ENCODE measurements around the gene NUBP1.
"Not testable (repeated sequence)": the region's sequence is repeated elsewhere in the genome, so short reads cannot be mapped to it uniquely, and the experiment has no call there.

NUBP1 gene

DNA sequence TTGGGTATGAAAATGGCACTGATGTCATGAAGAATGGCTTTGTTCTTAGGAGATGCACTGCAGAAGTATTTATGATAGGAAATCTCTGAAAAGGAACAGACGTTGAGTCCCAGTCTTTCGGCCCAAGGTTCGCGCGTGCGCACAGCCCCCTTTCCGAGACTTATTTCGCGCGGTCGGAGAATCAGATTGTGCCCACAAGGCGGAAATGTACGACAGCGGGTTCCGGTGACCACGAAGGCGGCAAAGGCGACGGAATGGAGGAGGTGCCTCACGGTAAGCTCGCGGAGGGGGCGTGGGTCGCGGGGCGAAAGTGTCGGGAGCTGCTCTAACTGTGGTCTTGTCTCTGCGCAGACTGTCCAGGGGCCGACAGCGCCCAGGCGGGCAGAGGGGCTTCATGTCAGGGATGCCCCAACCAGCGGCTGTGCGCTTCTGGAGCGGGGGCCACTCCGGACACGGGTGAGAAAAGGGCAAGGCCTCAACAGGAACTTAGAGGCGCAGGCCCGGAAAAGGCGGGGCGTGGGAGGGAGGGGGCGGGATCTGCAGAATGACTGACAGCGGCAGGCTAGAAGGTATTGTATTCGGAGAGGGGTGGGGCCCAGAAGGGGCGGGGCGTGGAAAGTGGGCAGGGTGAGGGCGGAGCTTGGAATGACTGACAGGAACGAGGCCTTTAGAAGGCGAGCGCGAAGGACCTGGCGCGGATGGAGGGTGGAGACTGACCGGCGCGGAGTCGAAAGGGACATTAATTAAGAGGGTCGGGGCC is at the start of gene NUBP1:
NUBP1 (plus strand) TSS at position 233 of the 760 bp plus-strand sequence; CDS start at position 255, 22 bp downstream.
- DNase-seq, result peak; percentile 99

DNA sequence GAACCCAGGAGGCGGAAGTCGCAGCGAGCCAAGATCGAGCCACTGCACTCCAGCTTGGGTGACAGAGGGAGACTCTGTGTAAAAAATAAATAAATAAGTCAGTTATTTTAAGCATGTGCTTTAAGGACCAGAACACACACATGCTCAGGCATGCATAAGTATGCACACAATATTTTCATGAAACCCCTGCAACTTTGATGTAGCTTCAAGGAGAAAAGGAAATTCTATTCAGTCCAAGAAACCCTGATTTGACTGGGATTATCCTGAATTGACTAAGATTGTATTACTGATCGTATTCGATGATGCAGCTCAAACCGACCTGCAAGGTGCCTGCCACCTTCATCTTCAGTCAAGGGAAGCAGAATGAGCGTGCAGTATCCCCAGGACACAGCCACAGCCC is 49.8 kb upstream of the NUBP1 start:
- DNase-seq, result no peak

DNA sequence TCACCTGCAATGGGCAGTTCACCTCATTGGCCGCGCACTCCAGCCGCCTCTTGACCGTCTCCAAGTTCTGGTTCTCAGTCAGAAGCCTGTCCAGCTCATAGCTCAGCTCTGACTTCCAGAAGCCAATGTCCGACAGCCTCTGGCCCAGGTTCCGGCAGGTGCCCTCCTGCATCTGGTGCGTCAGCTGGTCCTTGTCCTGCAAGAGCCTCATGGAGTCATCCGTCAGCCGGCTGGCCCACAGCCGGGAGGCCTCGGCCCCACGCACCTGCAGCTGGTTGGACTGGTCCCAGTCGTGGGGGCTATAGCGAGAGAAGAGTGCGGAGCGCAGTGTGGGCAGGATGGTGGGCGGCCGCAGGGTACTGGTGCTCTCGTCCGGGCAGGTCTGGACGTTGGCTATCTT is 49.3 kb upstream of the NUBP1 start:
- DNase-seq, result no peak

DNA sequence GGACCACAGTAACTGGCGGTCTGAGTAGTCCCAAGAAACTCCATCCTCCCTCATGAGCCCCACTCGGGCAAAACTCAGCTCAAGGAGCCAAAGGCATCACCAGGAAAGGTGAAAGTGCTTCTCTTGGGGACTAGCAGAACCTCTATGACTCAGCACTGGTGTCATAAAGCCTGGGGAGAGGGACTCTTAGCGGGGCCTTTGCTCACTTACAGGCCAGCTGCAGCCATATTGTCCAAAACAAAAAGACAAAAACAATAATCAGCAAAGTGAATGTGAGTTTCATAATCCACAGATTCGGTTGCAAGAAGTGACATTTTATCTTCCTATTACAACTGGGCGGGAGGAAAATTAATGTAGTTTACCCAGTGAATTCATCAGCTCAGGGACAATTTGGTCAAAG is 48.8 kb upstream of the NUBP1 start, which contains the start of gene TEKT5:
TEKT5 (minus strand) TSS at position 101 of the 400 bp plus-strand sequence; CDS start at position 44, 57 bp downstream.
- no peak for DNase-seq

DNA sequence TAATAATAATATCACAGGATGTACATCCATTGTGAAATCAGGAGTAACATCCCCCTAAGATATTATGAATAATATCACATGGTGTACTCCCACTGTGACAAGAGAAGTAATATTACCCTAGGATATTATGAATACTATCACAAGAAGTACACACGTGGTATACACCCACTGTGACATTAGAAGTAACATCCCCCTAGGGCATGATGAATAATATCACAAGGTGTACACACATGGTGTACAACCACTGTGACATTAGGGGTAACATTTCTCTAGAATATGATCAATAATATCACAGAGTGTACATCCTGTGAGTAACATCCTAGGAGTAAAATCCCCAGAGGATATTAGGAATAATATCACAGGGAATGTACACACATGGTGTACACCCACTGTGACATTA is 43.9 kb upstream of the NUBP1 start:
- DNase-seq, result no peak

DNA sequence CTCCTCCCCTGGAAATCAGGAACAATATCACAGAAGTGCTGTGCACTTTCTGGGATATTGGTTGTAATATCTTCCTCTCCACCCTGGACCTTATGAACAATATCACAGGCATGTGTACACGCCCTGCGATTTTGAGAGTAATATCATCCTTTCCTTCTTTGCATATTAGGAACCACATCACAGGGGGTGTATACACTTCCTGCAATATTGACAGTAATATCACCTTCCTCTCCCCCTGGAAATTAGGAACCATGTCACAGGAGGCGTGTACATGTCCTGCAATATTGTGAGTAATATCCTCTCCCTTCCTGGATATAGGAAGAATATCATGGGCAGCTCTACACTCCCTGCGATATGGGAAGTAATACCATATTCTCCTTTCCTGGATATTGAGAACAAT is 34.7 kb upstream of the NUBP1 start:
- DNase-seq, result no peak

DNA sequence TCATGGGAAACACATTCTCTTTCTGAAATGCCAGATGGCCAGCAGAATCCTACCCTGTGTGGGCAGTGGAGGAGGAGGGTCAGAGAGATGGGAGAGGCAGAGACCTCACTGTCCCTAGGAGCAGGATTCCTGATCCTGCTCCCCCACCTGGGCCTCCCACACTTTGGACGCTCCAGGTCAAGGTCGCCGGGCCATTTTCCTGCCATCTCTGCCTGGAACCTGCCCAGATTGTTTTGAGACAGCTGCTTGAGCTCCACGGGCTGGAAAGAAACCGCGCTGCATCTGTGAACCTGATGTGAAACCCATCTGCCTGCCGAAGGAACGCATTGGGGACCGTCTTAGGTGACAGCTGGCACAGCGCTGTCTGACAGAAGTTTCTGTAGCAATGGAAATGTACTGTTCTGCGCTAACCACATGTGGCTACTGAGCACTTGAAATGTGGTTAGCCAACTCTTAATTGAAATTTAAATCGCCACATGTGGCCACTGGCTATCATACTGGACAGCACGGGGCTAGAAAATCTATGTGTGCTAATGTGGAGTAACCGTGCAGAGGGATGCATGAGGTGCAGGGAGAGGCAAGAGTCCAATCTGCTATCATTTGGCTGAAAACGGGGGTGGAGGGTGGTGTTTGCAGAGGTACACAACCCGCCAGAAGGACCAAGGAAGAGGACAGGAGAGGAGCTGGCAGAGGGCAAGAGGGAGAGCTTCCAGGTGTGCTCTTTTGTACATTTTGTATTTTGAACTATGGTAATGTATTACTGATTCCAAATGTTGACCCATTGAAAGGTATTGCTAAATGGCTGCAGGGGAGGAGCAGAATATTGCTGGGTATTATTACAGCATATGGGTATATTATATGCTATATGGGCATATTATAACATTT is 15.4 kb upstream of the NUBP1 start:
- no peak for DNase-seq

DNA sequence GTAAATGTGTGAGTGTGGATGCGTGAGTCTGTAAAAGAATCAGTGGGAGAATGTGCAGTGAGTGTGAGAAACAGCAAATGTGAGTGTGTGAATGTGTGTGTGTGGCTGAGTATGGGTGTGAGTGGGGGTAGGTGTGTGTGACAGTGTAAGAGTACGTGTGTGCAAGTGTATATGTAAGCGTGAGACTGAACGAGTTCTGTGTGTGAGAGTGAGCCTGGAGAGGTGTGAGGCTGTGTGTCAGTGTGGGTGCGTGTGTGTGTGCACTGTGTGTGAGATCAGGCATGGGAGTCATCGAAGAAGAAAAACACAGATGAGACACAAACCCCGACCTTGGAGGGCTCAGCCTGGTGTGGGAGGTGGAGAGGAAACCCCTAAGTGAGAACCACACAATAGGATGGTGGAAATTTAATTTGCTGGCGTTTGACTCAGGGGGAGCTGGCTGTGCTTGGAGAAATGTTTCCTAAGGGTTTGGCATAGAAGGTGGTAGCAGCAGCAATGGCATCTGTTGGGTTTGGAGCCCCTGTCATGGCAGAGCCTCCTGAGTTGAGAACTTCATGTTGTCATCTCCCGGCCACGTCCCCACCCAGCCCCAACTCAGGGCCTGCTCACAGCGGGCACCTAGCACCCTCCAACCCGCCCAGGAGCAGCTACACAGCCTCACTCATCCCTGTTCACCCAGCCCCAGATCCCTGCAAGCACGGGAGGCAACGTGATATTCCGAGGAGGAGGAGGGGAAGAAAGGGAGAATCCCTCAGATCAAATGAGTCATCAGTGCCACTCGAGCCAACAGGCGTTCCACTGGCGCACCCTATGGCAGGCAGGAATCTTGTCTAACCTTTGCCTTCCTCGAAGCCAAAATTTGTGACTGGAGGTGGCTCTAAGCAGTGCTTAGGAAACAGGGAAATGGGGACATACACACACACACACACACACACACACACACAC is 14.3 kb upstream of the NUBP1 start:
- no peak for DNase-seq

DNA sequence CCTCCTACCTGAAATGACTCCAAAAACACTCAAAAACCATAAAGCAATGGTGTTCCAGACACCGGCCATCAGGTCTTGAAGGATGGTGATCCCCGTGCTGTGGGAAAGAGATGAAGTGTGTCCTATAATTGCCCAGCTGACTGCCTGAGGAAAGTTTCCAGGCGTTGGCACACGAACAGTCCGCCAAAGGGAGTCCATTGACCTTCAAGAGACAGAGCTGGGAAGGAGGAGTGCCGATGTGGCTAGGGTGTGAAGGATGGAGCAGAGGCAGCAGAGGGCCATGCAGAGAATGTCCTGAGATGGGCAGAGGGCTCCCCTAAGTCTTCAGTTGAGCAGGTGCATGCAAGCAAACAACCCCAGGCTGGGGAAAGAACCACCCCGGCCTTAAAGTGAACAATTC is 11.9 kb upstream of the NUBP1 start:
- DNase-seq, result no peak

DNA sequence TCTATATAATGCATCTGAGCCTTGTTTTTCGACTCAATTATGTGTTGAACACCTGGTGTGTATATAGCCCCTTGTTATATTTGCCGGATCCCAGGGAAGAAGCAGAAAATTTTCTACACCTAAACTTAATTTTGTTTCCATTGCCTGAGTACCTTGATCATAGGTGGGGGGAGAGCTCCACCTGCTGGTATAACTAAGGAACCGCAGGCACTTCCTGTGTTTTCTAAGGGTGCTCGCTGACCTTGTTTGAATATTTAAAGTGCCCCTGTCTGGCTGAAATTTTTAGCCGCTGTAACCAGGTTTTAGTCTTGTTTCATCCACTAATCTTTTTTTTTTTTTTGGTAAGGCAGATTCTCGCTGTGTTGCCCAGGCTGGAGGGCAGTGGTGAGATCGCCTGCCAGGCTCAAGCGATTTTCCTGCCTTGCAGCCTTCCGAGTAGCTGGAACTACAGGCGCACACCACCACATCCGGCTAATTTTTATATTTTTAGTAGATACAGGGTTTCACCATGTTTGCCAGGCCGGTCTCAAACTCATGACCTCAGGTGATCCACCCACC is 6.5 kb upstream of the NUBP1 start:
- peak; percentile 43 for DNase-seq

DNA sequence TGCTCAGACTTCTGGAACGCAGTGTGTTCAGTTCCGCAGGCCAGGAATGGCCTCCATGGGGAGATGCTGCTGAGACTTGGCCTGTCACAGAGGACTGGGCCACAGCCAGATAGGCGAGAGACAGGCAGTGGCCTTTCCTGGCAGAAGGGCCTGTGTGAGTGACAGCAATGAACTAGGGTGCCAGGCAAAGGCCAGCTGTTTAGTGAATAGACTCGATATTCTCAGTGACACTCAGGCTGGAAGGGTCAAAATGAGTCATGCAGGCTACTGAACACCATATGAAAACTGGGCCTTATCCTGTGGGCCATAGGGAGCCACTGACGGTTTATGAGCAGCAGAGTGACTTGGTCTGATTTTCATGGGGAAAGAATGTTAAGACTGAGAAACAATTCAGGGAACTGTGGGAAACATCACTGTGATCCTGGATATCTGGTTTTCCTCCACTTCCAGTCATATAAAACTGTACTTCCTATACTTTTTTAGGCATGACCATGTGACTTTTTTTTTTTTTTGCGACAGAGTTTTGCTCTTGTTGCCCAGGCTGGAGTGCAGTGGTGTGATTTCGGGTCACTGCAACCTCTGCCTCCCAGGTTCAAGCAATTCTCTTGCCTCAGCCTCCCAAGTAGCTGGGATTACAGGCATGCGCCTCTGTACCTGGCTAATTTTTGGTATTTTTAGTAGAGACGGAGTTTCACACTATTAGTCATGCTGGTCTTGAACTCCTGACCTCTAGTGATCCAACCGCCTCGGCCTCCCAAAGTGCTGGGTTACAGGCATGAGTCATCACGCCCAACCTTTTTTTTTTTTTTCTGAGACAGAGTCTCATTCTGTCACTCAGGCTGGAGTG is 5.2 kb upstream of the NUBP1 start:
- DNase-seq, result peak; percentile 33

DNA sequence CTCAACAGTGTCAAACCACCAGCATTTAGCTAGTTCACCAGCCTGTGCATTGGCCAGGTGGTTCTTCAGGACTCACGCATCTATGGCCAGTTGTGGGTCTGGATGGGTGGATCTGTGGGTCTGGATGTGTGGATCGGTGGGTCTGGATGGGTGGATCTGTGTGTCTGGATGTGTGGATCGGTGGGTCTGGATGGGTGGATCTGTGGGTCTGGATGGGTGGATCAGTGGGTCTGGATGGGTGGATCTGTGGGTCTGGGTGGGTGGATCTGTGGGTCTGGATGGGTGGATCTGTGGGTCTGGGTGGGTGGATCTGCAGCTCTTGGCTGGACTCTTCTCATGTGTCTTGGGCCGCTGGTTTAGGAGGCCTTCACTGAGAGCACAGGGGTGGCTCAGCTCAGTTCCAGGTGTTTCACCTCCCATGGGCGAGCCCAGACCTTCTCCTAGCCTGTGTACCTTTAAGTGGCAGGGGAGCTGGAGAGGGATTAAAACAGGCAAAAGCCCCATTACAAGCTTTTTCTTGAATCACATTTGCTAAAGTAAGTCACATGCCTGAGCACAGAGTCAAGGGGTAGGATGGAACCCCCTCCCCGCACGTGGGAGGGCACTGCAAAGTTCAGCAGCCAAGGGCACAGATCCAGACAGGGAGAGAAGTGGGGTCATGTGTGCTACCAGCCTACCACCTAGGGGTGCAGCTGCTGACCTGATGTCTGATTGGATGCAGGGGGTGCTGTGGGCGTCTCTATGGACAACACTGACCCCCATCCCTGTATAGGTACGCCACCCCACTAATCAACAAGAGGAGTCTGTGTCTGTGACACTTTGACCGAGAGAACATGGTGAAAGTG is 3.4 kb upstream of the NUBP1 start:
- DNase-seq, result no peak

DNA sequence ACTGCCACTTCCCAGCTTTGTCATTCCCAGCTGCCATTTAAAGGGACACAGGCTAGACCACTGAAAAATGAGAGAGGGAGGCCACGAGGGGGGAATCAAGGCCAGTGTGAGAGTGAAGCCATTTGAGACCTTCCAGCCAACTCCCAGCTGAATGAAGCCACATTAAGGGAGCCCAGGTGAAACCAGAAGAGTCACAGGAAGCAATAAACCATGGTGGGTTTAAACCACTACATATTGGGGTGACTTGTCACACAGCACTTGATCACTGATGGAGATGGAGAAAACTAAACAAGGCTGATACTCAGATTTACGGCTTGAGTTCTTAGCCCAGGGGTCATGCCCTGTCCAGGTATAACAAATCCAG is 2.8 kb upstream of the NUBP1 start:
- no peak for DNase-seq

DNA sequence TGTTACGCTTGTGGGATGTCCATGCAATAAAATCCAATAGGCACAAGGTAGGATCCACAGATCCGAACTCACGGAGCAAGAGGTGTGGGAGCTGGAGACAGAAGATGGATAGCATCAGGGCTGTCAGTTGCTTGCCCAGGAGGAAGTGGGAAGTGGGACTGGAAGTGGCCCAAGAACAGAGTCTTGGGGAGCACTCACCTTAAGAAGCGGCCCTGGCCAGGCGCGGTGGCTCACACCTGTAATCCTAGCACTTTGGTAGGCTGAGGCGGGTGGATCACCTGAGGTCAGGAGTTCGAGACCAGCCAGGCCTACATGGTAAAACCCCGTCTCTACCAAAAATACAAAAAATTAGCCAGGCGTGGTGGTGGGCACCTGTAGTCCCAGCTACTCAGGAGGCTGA is 2.4 kb upstream of the NUBP1 start:
- DNase-seq, result not testable (repeated sequence)

DNA sequence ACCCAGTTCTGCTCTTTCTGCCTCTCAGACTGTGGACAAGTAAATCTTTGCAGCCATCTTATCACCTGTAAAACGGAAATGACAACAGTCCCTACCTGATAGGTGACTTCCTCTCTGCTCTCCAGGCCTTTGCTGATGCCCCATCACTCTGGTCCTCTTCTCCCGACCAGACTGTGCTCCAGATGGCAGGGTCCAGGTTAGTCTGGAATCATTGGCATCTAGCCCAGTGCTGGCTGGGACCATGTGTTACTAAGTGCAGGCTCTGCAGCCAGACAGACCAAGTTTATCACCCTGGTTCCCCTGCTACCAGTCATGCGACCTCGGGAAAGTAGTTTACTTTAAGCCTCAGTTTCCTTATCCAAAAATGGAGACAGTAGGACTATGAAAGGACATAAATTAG is 1.8 kb upstream of the NUBP1 start:
- no peak for DNase-seq

DNA sequence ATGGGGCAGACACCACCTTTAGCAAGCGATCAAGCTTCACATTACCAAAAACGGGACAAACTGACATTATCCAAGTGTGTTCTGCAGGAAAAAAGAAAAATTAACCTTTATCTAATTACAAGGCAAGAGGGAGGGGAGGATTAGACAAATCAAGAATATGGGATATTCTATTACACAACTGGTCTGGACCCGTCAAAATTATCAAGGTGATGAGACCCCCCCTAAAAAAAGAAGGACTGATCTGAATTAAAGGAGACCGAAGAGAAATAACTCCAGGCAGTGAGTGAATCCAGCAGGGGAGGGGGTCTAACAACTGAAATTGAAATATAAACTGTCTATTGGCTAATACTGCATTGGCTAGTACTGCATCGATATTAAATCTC is 424 bp upstream of the NUBP1 start:
- DNase-seq, result no peak

DNA sequence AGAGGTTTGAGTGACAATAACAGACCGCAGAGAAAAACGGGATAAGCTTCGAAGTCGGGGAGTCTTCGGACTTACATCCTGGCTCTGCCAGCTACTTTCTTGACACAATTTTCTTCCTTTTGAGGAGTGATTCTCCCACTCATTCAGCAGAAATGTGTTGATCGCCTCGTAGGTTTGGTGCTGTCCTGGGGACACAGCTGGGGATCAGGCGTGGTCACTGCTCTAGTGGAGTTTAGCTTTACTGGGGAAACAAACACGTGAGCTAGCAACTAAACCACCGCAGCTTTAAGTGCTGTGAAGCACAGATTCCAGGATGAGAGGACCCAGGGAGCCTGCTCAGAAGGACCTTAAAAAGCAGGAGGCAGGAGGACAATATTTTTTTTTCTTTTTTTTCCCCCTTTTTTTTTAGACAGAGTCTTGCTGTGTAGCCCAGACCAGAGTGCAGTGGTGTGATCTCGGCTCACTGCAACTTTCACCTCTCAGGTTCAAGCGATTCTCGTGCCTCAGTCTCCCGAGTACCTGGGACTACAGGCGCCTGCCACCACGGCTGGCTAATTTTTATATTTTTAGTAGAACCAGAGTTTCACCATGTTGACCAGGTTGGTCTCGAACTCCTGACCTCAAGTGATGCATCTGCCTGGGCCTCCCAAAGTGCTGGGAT is 858 bp downstream of the NUBP1 start:
- no peak for DNase-seq

DNA sequence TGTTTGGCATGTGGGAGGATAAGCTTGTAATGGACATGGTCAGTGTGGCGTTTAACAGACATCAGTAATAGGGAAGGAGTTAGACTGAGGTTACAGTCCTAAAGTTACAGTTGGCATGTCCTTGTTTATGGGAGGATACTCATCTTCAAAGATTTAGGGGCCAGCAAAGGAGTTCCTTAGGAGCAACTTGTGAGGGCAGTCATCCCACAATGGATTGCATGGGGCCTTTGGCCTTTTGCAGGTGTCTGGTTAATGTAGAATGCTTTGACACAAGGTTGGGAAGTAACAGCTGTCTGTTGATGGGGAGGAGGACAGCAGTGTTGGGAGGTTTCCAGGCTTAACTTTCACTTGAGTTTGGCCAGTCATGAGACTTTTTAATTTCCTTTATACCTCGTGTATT is 2.2 kb downstream of the NUBP1 start:
- no peak for DNase-seq

DNA sequence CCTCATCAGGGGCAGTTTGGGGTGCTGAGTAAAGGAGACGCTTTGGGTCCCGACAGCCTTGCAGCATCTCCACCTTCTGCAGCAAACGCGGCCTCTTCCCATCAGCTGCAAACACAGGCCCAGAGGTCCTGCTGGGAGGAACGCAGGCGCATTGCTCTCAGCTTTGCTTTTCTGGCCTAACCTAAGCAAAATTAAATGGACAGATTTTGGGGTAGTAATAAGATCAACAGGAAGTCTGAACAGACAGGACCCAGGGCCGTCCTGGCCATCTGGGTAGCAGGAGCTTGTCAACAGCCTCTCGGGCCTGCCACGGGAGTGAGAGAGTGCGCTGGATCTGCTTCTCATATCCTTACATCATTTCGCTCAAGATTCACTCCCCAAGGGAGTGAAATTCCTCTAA is 7.2 kb downstream of the NUBP1 start:
- no peak for DNase-seq

DNA sequence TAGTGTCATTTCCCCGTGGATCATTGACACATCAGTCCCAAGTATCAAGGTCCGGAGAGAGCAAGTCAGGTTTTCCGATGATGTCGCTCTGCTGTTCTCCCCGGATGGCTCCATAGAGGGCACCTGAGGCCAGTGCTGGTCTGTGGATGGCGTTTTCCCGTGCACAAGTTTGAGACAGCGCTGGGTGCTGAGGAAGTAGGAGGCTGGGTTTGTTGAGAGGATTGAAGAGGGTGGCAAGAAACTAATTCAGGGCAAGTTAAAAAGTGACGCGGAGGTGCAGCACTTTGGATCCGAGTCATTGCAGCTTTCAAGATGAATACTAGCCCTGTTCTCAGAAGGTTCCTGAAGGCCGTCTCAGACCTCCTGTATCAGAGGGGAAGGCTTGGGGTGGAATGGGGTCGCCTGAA is 7.7 kb downstream of the NUBP1 start:
- DNase-seq, result no peak
